DOHH2 (cell line): ENCODE results near the gene TANC1.
"Not testable (repeated sequence)": the region's sequence is repeated elsewhere in the genome, so short reads cannot be mapped to it uniquely, and the experiment has no call there.

Experiments
- H3F3A ChIP-seq: fragments of 200-600 bp; sonication (generic), shearing (Covaris generic); 2 replicates; pipeline ENCODE4 v1.6.0; 2016; ENCODE audit warnings: antibody characterized with exemption, mild to moderate bottlenecking; ENCODE audit not compliant: control insufficient read depth, insufficient read depth
- H3K27ac ChIP-seq: fragments of 200-600 bp; sonication (generic); 2 replicates; pipeline ENCODE4 v1.5.1; 2014; ENCODE audit warnings: low read depth, mild to moderate bottlenecking, low read length, moderate library complexity
- H3K27me3 ChIP-seq: fragments of 200-600 bp; sonication (generic); 2 replicates; pipeline ENCODE4 v1.6.1; 2014; ENCODE audit warnings: mild to moderate bottlenecking, low read length, mixed read lengths; ENCODE audit not compliant: control insufficient read depth
- H3K36me3 ChIP-seq: fragments of 200-600 bp; sonication (generic); 2 replicates; pipeline ENCODE4 v1.6.1; 2014; ENCODE audit warnings: mild to moderate bottlenecking, low read length, moderate library complexity, mixed read lengths; ENCODE audit not compliant: control insufficient read depth
- H3K4me1 ChIP-seq: fragments of 200-600 bp; sonication (generic); 2 replicates; pipeline ENCODE4 v1.6.1; 2014; ENCODE audit warnings: mild to moderate bottlenecking, low read length, mixed read lengths; ENCODE audit not compliant: control insufficient read depth
- H3K4me2 ChIP-seq: fragments of 200-600 bp; sonication (generic); 2 replicates; pipeline ENCODE4 v1.6.0; 2014; ENCODE audit warnings: mild to moderate bottlenecking, low read length, moderate library complexity
- H3K4me3 ChIP-seq: fragments of 200-600 bp; sonication (generic); 2 replicates; pipeline ENCODE4 v1.5.1; 2014; ENCODE audit warnings: mild to moderate bottlenecking, low read length, mixed read lengths
- H3K79me2 ChIP-seq: fragments of 200-600 bp; sonication (generic); 2 replicates; pipeline ENCODE4 v1.6.1; 2014; ENCODE audit warnings: mild to moderate bottlenecking, low read length, mixed read lengths; ENCODE audit not compliant: control insufficient read depth
- H3K9me2 ChIP-seq: fragments of 200-600 bp; sonication (generic); replicated peaks from 2 replicates; pipeline ENCODE4 v1.6.1; 2014; ENCODE audit warnings: mild to moderate bottlenecking, low read length, mixed read lengths; ENCODE audit not compliant: control insufficient read depth
- H3K9me3 ChIP-seq: fragments of 200-600 bp; sonication (generic); 2 replicates; pipeline ENCODE4 v1.6.1; 2014; ENCODE audit warnings: antibody characterized with exemption, low read length, mixed read lengths; ENCODE audit not compliant: control insufficient read depth, insufficient read depth
- H4K20me1 ChIP-seq: fragments of 200-600 bp; sonication (generic); 2 replicates; pipeline ENCODE4 v1.6.0; 2014; ENCODE audit warnings: low read depth, mild to moderate bottlenecking, antibody characterized with exemption, low read length, moderate library complexity; ENCODE audit not compliant: control insufficient read depth, insufficient read depth
- EZH2phosphoT487 ChIP-seq: fragments of 200-600 bp; sonication (generic); IDR thresholded peaks from 2 replicates; pipeline ENCODE4 v1.6.1; 2017; ENCODE audit warnings: borderline replicate concordance, mild to moderate bottlenecking, antibody characterized with exemption, low read length, moderate library complexity, mixed read lengths
- TF ChIP-seq, protein P1 (sequence below): fragments of 200-600 bp; sonication (generic); IDR thresholded peaks from one replicate; pipeline ENCODE4 v1.5.1; 2014; ENCODE audit warnings: antibody characterized with exemption, mild to moderate bottlenecking, low read depth, low read length; ENCODE audit not compliant: poor library complexity, severe bottlenecking

The TANC1 gene

DNA sequence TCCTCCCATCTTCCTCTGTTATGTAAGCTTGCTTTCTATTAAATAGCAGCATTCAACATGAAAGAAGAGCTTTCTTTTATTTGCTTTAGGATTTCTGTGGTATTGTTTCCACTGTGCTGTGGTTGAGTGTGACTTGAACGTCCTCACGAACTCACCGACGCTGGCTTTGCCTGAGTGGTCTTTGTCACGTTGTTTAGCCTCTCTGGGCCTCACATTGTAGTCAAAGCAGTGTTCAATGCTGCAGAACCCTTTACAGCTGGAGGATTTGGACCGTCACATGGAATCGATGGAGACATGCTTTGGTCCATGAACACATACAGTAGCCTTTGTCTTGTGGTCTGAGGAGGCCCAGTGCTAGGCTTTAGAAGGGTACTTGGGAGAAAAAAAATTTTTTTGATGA is 66.3 kb downstream of the TANC1 start:
- Histone ChIP-seq H3K36me3 (no peaks in the 10 kb centered on the region), H3K9me2 (no peaks in the 10 kb centered on the region), H3K9me3 (no peaks in the 10 kb centered on the region), H3K4me3 (no peak overlapping the region), H3K27me3 (no peaks in the 10 kb centered on the region; the same call in 1 of the 2 replicates), H3K4me1 (no peaks in the 10 kb centered on the region), H3K79me2 (no peaks in the 10 kb centered on the region), H3K4me2 (no peak overlapping the region), H3F3A (no peaks in the 10 kb centered on the region), H3K27ac (no peak overlapping the region), H4K20me1 (no peaks in the 10 kb centered on the region)
- TF ChIP-seq EZH2phosphoT487 = no peak
- TF ChIP-seq, protein P1, sequence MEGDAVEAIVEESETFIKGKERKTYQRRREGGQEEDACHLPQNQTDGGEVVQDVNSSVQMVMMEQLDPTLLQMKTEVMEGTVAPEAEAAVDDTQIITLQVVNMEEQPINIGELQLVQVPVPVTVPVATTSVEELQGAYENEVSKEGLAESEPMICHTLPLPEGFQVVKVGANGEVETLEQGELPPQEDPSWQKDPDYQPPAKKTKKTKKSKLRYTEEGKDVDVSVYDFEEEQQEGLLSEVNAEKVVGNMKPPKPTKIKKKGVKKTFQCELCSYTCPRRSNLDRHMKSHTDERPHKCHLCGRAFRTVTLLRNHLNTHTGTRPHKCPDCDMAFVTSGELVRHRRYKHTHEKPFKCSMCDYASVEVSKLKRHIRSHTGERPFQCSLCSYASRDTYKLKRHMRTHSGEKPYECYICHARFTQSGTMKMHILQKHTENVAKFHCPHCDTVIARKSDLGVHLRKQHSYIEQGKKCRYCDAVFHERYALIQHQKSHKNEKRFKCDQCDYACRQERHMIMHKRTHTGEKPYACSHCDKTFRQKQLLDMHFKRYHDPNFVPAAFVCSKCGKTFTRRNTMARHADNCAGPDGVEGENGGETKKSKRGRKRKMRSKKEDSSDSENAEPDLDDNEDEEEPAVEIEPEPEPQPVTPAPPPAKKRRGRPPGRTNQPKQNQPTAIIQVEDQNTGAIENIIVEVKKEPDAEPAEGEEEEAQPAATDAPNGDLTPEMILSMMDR = no peak

DNA sequence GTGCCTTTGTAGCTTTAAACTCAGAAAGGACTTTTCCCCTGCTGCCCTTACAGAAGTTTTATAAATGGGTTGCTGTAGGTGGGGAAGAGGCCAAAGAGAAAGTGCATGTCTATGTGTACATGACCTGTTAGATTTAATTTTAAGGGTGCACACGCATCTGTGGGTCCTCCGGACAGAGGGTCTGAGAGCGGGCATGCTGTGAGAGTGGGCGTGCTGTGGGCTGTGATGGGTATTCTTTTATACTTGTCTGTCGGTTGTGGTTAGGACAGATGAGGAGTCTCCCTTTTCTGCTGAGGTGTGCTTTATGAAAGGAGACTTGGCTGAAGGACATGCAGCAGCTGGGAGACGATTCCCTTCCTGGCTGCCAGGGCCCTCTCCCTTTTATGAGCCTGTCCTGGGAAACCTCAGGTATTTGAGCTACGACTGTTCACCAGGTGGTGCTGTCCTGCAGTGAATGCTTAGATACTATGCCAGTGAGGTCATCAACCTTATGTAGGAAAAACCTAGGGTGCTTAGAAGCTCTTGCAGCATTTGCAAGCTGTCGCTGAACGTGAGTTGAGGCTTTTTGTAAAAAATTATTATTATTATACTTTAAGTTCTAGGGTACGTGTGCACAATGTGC is 67.5 kb downstream of the TANC1 start:
- TF ChIP-seq, protein P1 = no peak
- no peak for TF ChIP-seq EZH2phosphoT487
- Histone ChIP-seq H3K36me3 (no peaks in the 10 kb centered on the region), H3K27me3 (no peaks in the 10 kb centered on the region; the same call in 1 of the 2 replicates), H3K27ac (no peak overlapping the region), H3F3A (no peaks in the 10 kb centered on the region), H3K9me2 (no peaks in the 10 kb centered on the region), H3K4me3 (no peak overlapping the region), H3K4me2 (no peak overlapping the region), H4K20me1 (no peaks in the 10 kb centered on the region), H3K9me3 (no peaks in the 10 kb centered on the region), H3K79me2 (no peaks in the 10 kb centered on the region), H3K4me1 (no peaks in the 10 kb centered on the region)

GRCh38 chr2:159036461-159036860 is 68.0 kb downstream of the TANC1 start:
- H3K27me3 ChIP-seq, H3K4me2 ChIP-seq, H3K36me3 ChIP-seq, H3K9me2 ChIP-seq, H4K20me1 ChIP-seq, H3K9me3 ChIP-seq, H3F3A ChIP-seq, H3K79me2 ChIP-seq, H3K27ac ChIP-seq, H3K4me1 ChIP-seq, H3K4me3 ChIP-seq: not testable (repeated sequence)

GRCh38 chr2:159041328-159041727 is 72.9 kb downstream of the TANC1 start:
- H3K36me3 ChIP-seq, H3K4me1 ChIP-seq, H3K79me2 ChIP-seq, H3K9me3 ChIP-seq, H3F3A ChIP-seq, H3K27ac ChIP-seq, H3K4me2 ChIP-seq, H3K4me3 ChIP-seq, H3K9me2 ChIP-seq, H3K27me3 ChIP-seq, H4K20me1 ChIP-seq: not testable (repeated sequence)
